OCI-LY7 (cell line): Measurements from ENCODE around the gene CYP2B6. TPM values are rescaled to one million over a fixed set of nuclear protein-coding genes. Genes with fewer than 3 reads are reported as not detected.
A peak's percentile ranks its signal among the peaks of the same experiment; 100 is the strongest.

Source experiments
- Bru-seq: library from RNA; stranded (reverse); fragments of 400-500 nt; gene quantifications from one replicate; lab custom pipeline; 2021; lab: Mats Ljungman, UMichigan
- BruChase-seq, 2 experiments: library from RNA; stranded (reverse); fragments of 400-500 nt; gene quantifications; one replicate each; lab custom pipeline; 2021; lab: Mats Ljungman, UMichigan
- BruUV-seq: library from RNA; stranded (reverse); fragments of 400-500 nt; replicated peaks from 2 replicates; lab custom pipeline; 2021; lab: Mats Ljungman, UMichigan
- CTCF ChIA-PET: fragments of 300-600 bp; sonication (Branson Sonifier 250); formaldehyde crosslinking; loops from one replicate; lab custom pipeline; 2022; ENCODE audit warnings: antibody characterized with exemption; ENCODE audit not compliant: unreplicated experiment; lab: Charles Lee
- POLR2A ChIA-PET: fragments of 300-600 bp; sonication (Branson Sonifier 250); formaldehyde crosslinking; loops from one replicate; lab custom pipeline; 2022; ENCODE audit warnings: antibody characterized with exemption; lab: Charles Lee
- DNase-seq: peaks from one replicate; pipeline ENCODE4 v3.0.0-alpha.2; 2015; ENCODE audit warnings: low spot score
- H2AFZ ChIP-seq: fragments of 200-600 bp; sonication (generic), shearing (Covaris generic); 2 replicates; pipeline ENCODE4 v1.6.1; 2014; ENCODE audit warnings: mild to moderate bottlenecking, antibody characterized with exemption, low read length, moderate library complexity
- H3K27ac ChIP-seq: fragments of 200-600 bp; sonication (generic); 2 replicates; pipeline ENCODE4 v1.5.1; 2014; ENCODE audit warnings: mixed run types, low read depth, mild to moderate bottlenecking, moderate library complexity, low read length, inconsistent platforms; ENCODE audit not compliant: poor library complexity, severe bottlenecking
- H3K36me3 ChIP-seq: fragments of 200-600 bp; sonication (generic); 2 replicates; pipeline ENCODE4 v1.6.1; 2014; ENCODE audit warnings: mild to moderate bottlenecking, antibody characterized with exemption, low read length, moderate library complexity, mixed read lengths; ENCODE audit not compliant: insufficient read depth
- H3K4me1 ChIP-seq: fragments of 200-600 bp; sonication (generic); 2 replicates; pipeline ENCODE4 v1.5.1; 2014; ENCODE audit warnings: mild to moderate bottlenecking, low read length; ENCODE audit not compliant: insufficient read depth, poor library complexity, severe bottlenecking
- H3K4me2 ChIP-seq: fragments of 200-600 bp; sonication (generic); 2 replicates; pipeline ENCODE4 v1.6.1; 2014; ENCODE audit warnings: mild to moderate bottlenecking, low read length
- H3K4me3 ChIP-seq: fragments of 200-600 bp; sonication (generic); 2 replicates; pipeline ENCODE4 v1.5.1; 2014; ENCODE audit warnings: mild to moderate bottlenecking, low read depth, low read length; ENCODE audit not compliant: poor library complexity, severe bottlenecking
- H3K79me2 ChIP-seq: fragments of 200-600 bp; sonication (generic); 2 replicates; pipeline ENCODE4 v1.6.1; 2016; ENCODE audit warnings: low read depth, mild to moderate bottlenecking, low read length, moderate library complexity, mixed read lengths; ENCODE audit not compliant: insufficient read depth
- H3K9me2 ChIP-seq: fragments of 200-600 bp; sonication (generic); 2 replicates; pipeline ENCODE4 v1.6.1; 2016; ENCODE audit warnings: mild to moderate bottlenecking, low read length, mixed read lengths; ENCODE audit not compliant: insufficient read depth
- H3K9me3 ChIP-seq: fragments of 200-600 bp; sonication (generic); 2 replicates; pipeline ENCODE4 v1.6.1; 2014; ENCODE audit warnings: mild to moderate bottlenecking, mixed run types, low read length, mixed read lengths
- H4K20me1 ChIP-seq: fragments of 200-600 bp; sonication (generic); 2 replicates; pipeline ENCODE4 v1.6.1; 2014; ENCODE audit warnings: mild to moderate bottlenecking, antibody characterized with exemption, low read length, moderate library complexity, mixed read lengths; ENCODE audit not compliant: insufficient read depth
- CTCF ChIP-seq: fragments of 200-600 bp; sonication (generic); conservative IDR thresholded peaks from 2 replicates; pipeline ENCODE4 v1.5.1; 2014; ENCODE audit warnings: mild to moderate bottlenecking, antibody characterized with exemption, low read length, moderate library complexity, mixed read lengths
- EZH2phosphoT487 ChIP-seq: fragments of 200-600 bp; sonication (generic); IDR thresholded peaks from 2 replicates; pipeline ENCODE4 v1.6.1; 2018; ENCODE audit warnings: low read depth, borderline replicate concordance, mild to moderate bottlenecking, mixed run types, antibody characterized with exemption, low read length, moderate library complexity, mixed read lengths
- intact Hi-C: fragments of 100-400 bp; cut with micrococcal nuclease; formaldehyde crosslinking; loops from one replicate; pipeline ENCODE4 v1.10.0; 2022; ENCODE audit not compliant: unreplicated experiment
- long read RNA-seq: library from polyadenylated mRNA; stranded (forward); transcript quantifications from one replicate; pipeline ENCODE4 v2.0.0, GENCODE V29; 2022
- total RNA-seq, 2 experiments: library from RNA; depleted of rRNA in 1 of 2; stranded (reverse); fragments of >200 nt in 1 of 2; shearing (Covaris generic) in 1 of 2; gene quantifications; 2 replicates each; pipeline ENCODE4 v1.2.3, GENCODE V29; 2014 to 2022

Gene CYP2B6
- not detected in 2 replicates for total RNA-seq (2014; rRNA removed; shearing (Covaris generic))
- not detected in 2 replicates for total RNA-seq (2022)
- percentile 14 among the genes with signal in this experiment for Bru-seq, nascent RNA
- BruChase-seq, experiment 1, labeled RNA remaining after a 6-hour chase: percentile 5 among the genes with signal in this experiment
- percentile 10 among the genes with signal in this experiment for BruChase-seq, experiment 2, labeled RNA remaining after a 2-hour chase
- long read RNA-seq: 0 reads

DNA sequence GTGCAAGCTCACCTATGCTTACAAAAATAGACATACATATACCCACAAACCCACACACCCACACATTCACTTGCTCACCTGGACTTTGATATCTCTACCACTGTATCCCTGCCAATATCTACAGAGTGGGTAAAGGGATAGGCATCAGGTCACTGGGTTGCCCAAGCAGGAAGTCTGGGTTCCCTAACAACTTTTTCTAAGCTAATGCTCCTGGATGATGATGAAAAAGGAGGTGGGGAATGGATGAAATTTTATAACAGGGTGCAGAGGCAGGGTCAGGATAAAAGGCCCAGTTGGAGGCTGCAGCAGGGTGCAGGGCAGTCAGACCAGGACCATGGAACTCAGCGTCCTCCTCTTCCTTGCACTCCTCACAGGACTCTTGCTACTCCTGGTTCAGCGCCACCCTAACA, at the start of gene CYP2B6:
TSS of gene CYP2B6 (plus strand) at position 311 of the 410 bp plus-strand sequence. CDS start at position 335, 24 bp downstream.
- Histone ChIP-seq H3K27ac (no peak within 1 kb of the TSS), H3K4me2 (no peak within 1 kb of the TSS), H3K36me3 (no peaks in the 10 kb centered on the region), H3K9me3 (no peaks in the 10 kb centered on the region), H2AFZ (no peak within 1 kb of the TSS), H3K9me2 (no peaks in the 10 kb centered on the region), H3K79me2 (no peaks in the 10 kb centered on the region), H3K4me3 (no peak within 1 kb of the TSS), H4K20me1 (no peaks in the 10 kb centered on the region), H3K4me1 (no peaks in the 10 kb centered on the region)
- no peak for TF ChIP-seq CTCF
- no peak for TF ChIP-seq EZH2phosphoT487
- ChIA-PET CTCF (no interaction called here), POLR2A (no interaction called here)
- no TSS peak for BruUV-seq
- intact Hi-C loops: no loop called here
- no peak for DNase-seq

GRCh38 chr19:40941481-40942219, 49.4 kb upstream of the CYP2B6 start:
- no peak overlapping the region for H3K4me3 ChIP-seq
- H4K20me1 ChIP-seq: no peaks in the 10 kb centered on the region
- no peak overlapping the region for H3K4me2 ChIP-seq
- intact Hi-C loops: no loop called here
- TF ChIP-seq CTCF (no peak), EZH2phosphoT487 (no peak)
- H3K36me3 ChIP-seq: no peaks in the 10 kb centered on the region
- H3K79me2 ChIP-seq: no peaks in the 10 kb centered on the region
- no peak overlapping the region for H2AFZ ChIP-seq
- no peak overlapping the region for H3K27ac ChIP-seq
- DNase-seq: no peak
- no peaks in the 10 kb centered on the region for H3K9me2 ChIP-seq
- no TSS peak for BruUV-seq
- POLR2A ChIA-PET: no interaction called here
- CTCF ChIA-PET: no interaction called here
- no peaks in the 10 kb centered on the region for H3K9me3 ChIP-seq
- no peaks in the 10 kb centered on the region for H3K4me1 ChIP-seq

GRCh38 chr19:40945645-40946044, 45.4 kb upstream of the CYP2B6 start:
- intact Hi-C loops: no loop called here
- CTCF ChIA-PET: no interaction called here

More at GRCh38 chr19:40945645-40946044, 45.4 kb upstream of the CYP2B6 start:
- no peak overlapping the region for H3K4me2 ChIP-seq
- DNase-seq: no peak
- POLR2A ChIA-PET: no interaction called here
- no peak overlapping the region for H3K27ac ChIP-seq
- no peaks in the 10 kb centered on the region for H3K9me3 ChIP-seq
- H3K36me3 ChIP-seq: no peaks in the 10 kb centered on the region
- H2AFZ ChIP-seq: no peak overlapping the region
- no peaks in the 10 kb centered on the region for H3K9me2 ChIP-seq
- TF ChIP-seq EZH2phosphoT487: no peak
- TF ChIP-seq CTCF: no peak
- no peaks in the 10 kb centered on the region for H3K4me1 ChIP-seq
- no peak overlapping the region for H3K4me3 ChIP-seq
- no peaks in the 10 kb centered on the region for H3K79me2 ChIP-seq
- no TSS peak for BruUV-seq
- H4K20me1 ChIP-seq: no peaks in the 10 kb centered on the region
